ENCODE data around the gene FAM124B. TPM values are rescaled to one million over a fixed set of nuclear protein-coding genes. Genes with fewer than 3 reads are reported as not detected.

Gene FAM124B
- total RNA-seq, 3 donors from 2014 or later = 0.43 to 1.4 (median 0.55) TPM

DNA sequence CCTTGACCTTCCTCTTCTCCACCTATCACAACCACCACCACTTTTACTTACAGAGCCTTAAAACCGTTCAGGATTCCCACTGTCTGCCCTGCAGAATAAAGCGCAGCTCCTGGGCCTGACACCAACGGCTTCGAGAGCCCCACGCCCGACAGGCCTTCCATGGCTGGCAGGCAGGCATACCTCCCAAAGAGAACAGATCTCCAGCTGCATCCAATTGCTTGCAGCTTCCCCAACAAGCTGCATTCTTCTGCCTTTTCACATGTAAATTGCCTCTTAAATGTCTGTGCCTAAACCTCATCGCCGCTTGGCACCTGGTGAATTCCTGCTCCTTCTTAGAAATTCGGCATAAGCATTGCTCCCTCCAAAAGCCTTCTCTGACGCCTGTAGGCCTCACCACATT, 31.5 kb upstream of the FAM124B start:
- Histone ChIP-seq H3K4me1 (ENCODE audit: low read depth) (no peaks in the 10 kb centered on the region), H3K9me3 (no peaks in the 10 kb centered on the region), H3K36me3 (ENCODE audit: low read depth) (no peaks in the 10 kb centered on the region), H3K4me3 (no peak overlapping the region)
- no peak for ATAC-seq
- TF ChIP-seq, protein P1, sequence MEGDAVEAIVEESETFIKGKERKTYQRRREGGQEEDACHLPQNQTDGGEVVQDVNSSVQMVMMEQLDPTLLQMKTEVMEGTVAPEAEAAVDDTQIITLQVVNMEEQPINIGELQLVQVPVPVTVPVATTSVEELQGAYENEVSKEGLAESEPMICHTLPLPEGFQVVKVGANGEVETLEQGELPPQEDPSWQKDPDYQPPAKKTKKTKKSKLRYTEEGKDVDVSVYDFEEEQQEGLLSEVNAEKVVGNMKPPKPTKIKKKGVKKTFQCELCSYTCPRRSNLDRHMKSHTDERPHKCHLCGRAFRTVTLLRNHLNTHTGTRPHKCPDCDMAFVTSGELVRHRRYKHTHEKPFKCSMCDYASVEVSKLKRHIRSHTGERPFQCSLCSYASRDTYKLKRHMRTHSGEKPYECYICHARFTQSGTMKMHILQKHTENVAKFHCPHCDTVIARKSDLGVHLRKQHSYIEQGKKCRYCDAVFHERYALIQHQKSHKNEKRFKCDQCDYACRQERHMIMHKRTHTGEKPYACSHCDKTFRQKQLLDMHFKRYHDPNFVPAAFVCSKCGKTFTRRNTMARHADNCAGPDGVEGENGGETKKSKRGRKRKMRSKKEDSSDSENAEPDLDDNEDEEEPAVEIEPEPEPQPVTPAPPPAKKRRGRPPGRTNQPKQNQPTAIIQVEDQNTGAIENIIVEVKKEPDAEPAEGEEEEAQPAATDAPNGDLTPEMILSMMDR (IDR thresholded peaks at IDR 0.05) = no peak
- intact Hi-C loops (cut with DNase I, micrococcal nuclease) = no loop called here
- no peak for DNase-seq

DNA sequence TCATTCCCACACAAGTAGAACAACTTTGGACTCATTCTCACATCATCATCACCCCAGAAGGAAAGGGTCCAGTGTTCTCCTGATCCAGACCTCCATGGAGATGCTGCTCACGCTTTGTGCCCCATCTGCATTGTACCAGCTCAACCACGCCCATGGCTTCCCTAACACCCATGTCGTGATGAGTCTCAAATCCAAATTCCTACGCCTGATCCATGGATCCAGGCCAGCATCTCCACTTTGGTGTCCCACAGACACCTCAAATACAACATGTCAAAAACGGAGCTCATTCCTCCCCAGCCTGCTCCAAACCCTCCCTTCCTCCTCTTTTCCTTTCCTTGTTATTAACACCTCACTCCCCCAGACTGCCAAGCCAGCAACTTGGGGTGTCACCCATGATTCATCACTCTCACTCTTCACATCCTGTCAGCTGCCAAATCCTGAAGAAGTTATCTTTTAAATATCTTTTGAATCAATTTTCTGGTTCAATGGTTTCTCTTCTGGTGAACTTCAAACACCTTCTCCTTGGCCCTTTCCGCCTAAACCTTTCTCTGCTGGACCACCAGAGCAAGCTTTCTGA, 30.2 kb upstream of the FAM124B start:
- Histone ChIP-seq H3K4me1 (ENCODE audit: low read depth) (no peaks in the 10 kb centered on the region), H3K36me3 (ENCODE audit: low read depth) (no peaks in the 10 kb centered on the region), H3K4me3 (no peak overlapping the region), H3K9me3 (no peaks in the 10 kb centered on the region)
- TF ChIP-seq, protein P1 (IDR thresholded peaks at IDR 0.05) = no peak
- ATAC-seq (no peak), DNase-seq (no peak)
- intact Hi-C loops (cut with DNase I, micrococcal nuclease) = no loop called here

DNA sequence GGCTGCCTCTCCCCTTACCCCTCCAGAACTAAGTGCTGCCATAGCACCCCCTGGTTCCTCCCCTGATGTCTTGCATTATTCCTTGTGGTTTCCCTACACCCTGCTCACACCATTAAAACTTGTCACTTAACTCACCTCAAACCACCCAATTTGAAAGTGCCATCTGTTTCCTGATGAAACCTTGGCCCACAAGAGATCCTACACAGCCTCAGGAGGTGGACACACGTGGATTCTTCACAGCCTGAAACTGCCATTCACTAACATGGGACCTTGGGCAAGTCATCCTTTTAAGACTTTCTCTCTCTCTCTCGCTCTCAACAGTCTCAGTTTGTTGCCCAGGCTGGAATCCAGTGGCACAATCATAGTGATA, 27.5 kb upstream of the FAM124B start:
- H3K4me3 ChIP-seq = no peak overlapping the region
- no peak for ATAC-seq
- H3K4me1 ChIP-seq (ENCODE audit: low read depth) = no peaks in the 10 kb centered on the region
- no peaks in the 10 kb centered on the region for H3K36me3 ChIP-seq (ENCODE audit: low read depth)
- DNase-seq = no peak
- TF ChIP-seq, protein P1 (IDR thresholded peaks at IDR 0.05) = no peak
- intact Hi-C loops (cut with DNase I, micrococcal nuclease) = no loop called here
- no peaks in the 10 kb centered on the region for H3K9me3 ChIP-seq

DNA sequence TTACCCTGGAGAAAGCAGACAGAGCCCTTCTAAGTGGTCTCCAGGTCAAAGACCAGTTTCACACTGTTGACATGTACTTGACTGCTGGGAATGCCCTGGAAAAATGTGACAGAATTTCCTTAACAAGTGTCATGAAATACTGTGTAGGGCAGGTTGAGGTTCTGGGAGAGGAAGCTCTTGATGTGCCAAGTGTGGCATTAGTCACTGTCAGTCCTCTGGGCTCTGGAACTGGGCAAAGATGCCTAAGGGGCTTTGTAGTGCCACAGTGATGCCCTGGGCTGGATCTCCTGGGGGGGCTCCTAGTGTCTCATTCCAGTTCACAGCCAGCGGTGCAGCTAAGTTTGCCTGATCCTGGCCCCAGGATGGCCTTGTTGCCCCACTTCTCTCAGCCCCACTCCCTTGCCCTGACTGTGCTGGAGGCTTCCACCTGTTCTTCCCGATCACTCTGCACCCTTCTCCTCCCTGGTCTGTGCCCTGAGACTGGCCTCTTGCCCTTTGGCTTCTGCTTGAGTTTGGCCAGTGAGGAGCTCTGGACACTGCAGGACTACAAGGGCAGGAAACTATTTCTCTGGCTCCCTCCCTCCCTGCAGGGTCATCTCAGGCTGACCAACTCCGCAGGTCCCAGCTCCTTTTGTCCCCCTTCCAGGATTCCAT, 27.0 kb upstream of the FAM124B start:
- intact Hi-C loops (cut with DNase I, micrococcal nuclease) = no loop called here
- H3K9me3 ChIP-seq = no peaks in the 10 kb centered on the region
- H3K4me1 ChIP-seq (ENCODE audit: low read depth) = no peaks in the 10 kb centered on the region
- ATAC-seq = no peak
- no peaks in the 10 kb centered on the region for H3K36me3 ChIP-seq (ENCODE audit: low read depth)
- TF ChIP-seq, protein P1 (IDR thresholded peaks at IDR 0.05) = no peak
- no peak overlapping the region for H3K4me3 ChIP-seq
- no peak for DNase-seq

DNA sequence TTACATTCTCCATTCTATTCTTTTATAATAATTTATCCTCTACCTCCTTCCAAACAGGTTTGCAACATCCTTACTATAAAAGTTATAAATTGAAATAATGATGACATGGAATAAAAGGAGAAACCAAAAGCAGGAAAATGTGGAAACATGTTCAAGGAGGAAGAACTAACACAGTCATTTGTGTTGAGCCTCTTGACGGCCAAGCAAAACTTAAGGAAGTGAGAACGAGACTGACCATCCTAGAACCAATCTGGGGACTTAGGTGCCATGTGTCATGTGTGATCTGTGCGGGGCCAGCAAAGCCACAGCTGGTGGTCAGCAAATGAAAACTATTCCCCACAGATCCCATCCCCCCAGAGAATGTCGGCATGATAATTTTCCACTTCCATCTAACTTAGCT, 25.6 kb upstream of the FAM124B start:
- no peaks in the 10 kb centered on the region for H3K36me3 ChIP-seq (ENCODE audit: low read depth)
- no peak for DNase-seq
- H3K4me3 ChIP-seq = no peak overlapping the region
- TF ChIP-seq, protein P1 (IDR thresholded peaks at IDR 0.05) = no peak
- intact Hi-C loops (cut with DNase I, micrococcal nuclease) = no loop called here
- ATAC-seq = no peak
- H3K4me1 ChIP-seq (ENCODE audit: low read depth) = no peaks in the 10 kb centered on the region
- no peaks in the 10 kb centered on the region for H3K9me3 ChIP-seq
